Esophagus (tissue), 2 donors: ENCODE results near the gene S100A8. TPM values are rescaled to one million over a fixed set of nuclear protein-coding genes. Genes with fewer than 3 reads are reported as not detected.

Experiments
- H3K27ac ChIP-seq, 2 donors: one replicate each; pipeline ENCODE4 v1.5.1; 2013; ENCODE audit warnings: low read depth in 2 of 2, mild to moderate bottlenecking in 2 of 2, inconsistent platforms in 1 of 2, low read length in 1 of 2, moderate library complexity in 1 of 2
- H3K27me3 ChIP-seq, 2 donors: one replicate each; pipeline ENCODE4 v1.6.1; 2013; ENCODE audit warnings: low read length in 2 of 2, control low read depth in 1 of 2, mild to moderate bottlenecking in 1 of 2; ENCODE audit not compliant: insufficient read depth in 2 of 2, control insufficient read depth in 1 of 2
- H3K36me3 ChIP-seq, 2 donors: one replicate each; pipeline ENCODE4 v1.6.1; 2013; ENCODE audit warnings: low read length in 1 of 2; ENCODE audit not compliant: control insufficient read depth in 2 of 2, insufficient read depth in 2 of 2
- H3K4me1 ChIP-seq, 2 donors: one replicate each; pipeline ENCODE4 v1.6.1; 2013; ENCODE audit warnings: low read length in 1 of 2; ENCODE audit not compliant: control insufficient read depth in 2 of 2, insufficient read depth in 2 of 2
- H3K4me3 ChIP-seq, 2 donors: one replicate each; pipeline ENCODE4 v1.5.1; 2013; ENCODE audit warnings: low read length in 2 of 2, mild to moderate bottlenecking in 2 of 2, low read depth in 1 of 2, moderate library complexity in 1 of 2
- H3K9me3 ChIP-seq, 2 donors: one replicate each; pipeline ENCODE4 v1.6.1; 2013; ENCODE audit warnings: mild to moderate bottlenecking in 2 of 2, low read depth in 1 of 2, low read length in 1 of 2, moderate library complexity in 1 of 2; ENCODE audit not compliant: control insufficient read depth in 2 of 2, insufficient read depth in 1 of 2
- WGBS, 2 donors: extraction: QIAGEN DNeasy Blood & Tissue Kit; methylation state at CpG; one replicate each; pipeline ENCODE4 v1.1.7; 2013; 5-methylcytosine and 5-hydroxymethylcytosine counted together
- polyA plus RNA-seq, 2 donors: library from polyadenylated mRNA; stranded (reverse); fragments of 200-250 nt; gene quantifications; one replicate each; pipeline ENCODE4 v1.2.3, GENCODE V29; 2013
- donor health status: healthy with polysubstance abuse.
- donor health status: Bipolar disorder and iron deficiency.

Gene S100A8
- polyA plus RNA-seq, 2 donors = 44,360 to 65,887 TPM

- Histone ChIP-seq H3K4me1 (peaks cover 0 to 25% of the 10 kb centered on the region in 2 donors), H3K9me3 (peaks cover 0 to 2% of the 10 kb centered on the region in 2 donors), H3K27me3 (no peaks in the 10 kb centered on the region), H3K4me3 (no peak overlapping the region), H3K36me3 (no peaks in the 10 kb centered on the region), H3K27ac (peak overlapping the region; percentile 32 to 89)
- 50 to 56% methylated on average over 7 of the region's 7 CpGs for WGBS, 2 donors
These were observed 4.3 kb upstream of the S100A8 start for GRCh38 chr1:153395136-153395685.

GRCh38 chr1:153394391-153394790 is 3.5 kb upstream of the S100A8 start:
- Histone ChIP-seq H3K4me1 (peaks cover 0 to 25% of the 10 kb centered on the region in 2 donors), H3K9me3 (peaks cover 0 to 2% of the 10 kb centered on the region in 2 donors), H3K27ac (peak overlapping the region; percentile 32 to 89), H3K27me3 (no peaks in the 10 kb centered on the region), H3K4me3 (no peak overlapping the region), H3K36me3 (no peaks in the 10 kb centered on the region)
- 79% methylated on average over 5 of the region's 5 CpGs for WGBS, 2 donors

- Histone ChIP-seq H3K4me3 (no peak overlapping the region), H3K9me3 (peaks cover 0 to 2% of the 10 kb centered on the region in 2 donors), H3K4me1 (peaks cover 0 to 25% of the 10 kb centered on the region in 2 donors), H3K27ac (peak overlapping the region; percentile 72 to 89), H3K27me3 (no peaks in the 10 kb centered on the region), H3K36me3 (no peaks in the 10 kb centered on the region)
- WGBS, 2 donors = 69 to 76% methylated on average over 6 of the region's 6 CpGs
These were observed 3.1 kb upstream of the S100A8 start for GRCh38 chr1:153393926-153394325.

- H3K4me1 ChIP-seq = peaks cover 0 to 25% of the 10 kb centered on the region in 2 donors
- peak overlapping the region; percentile 5 to 18 for H3K4me3 ChIP-seq
- no peaks in the 10 kb centered on the region for H3K36me3 ChIP-seq
- WGBS, 2 donors = 57 to 63% methylated on average over 3 of the region's 3 CpGs
- peak overlapping the region; percentile 65 to 90 for H3K27ac ChIP-seq
- H3K9me3 ChIP-seq = peaks cover 0 to 2% of the 10 kb centered on the region in 2 donors
- H3K27me3 ChIP-seq = no peaks in the 10 kb centered on the region
These were observed 1.9 kb upstream of the S100A8 start for GRCh38 chr1:153392822-153393221.

- Histone ChIP-seq H3K4me1 (peaks cover 0 to 25% of the 10 kb centered on the region in 2 donors), H3K27me3 (no peaks in the 10 kb centered on the region), H3K9me3 (peaks cover 0 to 2% of the 10 kb centered on the region in 2 donors), H3K4me3 (peak overlapping the region; percentile 5 to 18), H3K36me3 (no peaks in the 10 kb centered on the region), H3K27ac (peak overlapping the region; percentile 63 to 90)
- WGBS, 2 donors = 47 to 48% methylated on average over 3 of the region's 3 CpGs
These were observed 1.4 kb upstream of the S100A8 start for GRCh38 chr1:153392258-153392657.

- WGBS, 2 donors = 52 to 61% methylated on average over 17 of the region's 17 CpGs
- peaks cover 0 to 26% of the 10 kb centered on the region in 2 donors for H3K4me1 ChIP-seq
- H3K36me3 ChIP-seq = no peaks in the 10 kb centered on the region
- peak overlapping the region; percentile 89 to 95 for H3K27ac ChIP-seq
- H3K27me3 ChIP-seq = no peaks in the 10 kb centered on the region
- no peaks in the 10 kb centered on the region for H3K9me3 ChIP-seq
- H3K4me3 ChIP-seq = peak overlapping the region; percentile 53 to 64
These were observed 647 bp downstream of the S100A8 start for GRCh38 chr1:153389973-153390879.

- peaks cover 0 to 20% of the 10 kb centered on the region in 2 donors for H3K4me1 ChIP-seq
- H3K4me3 ChIP-seq = peak overlapping the region; percentile 53 to 64
- 84 to 85% methylated on average over 1 of the region's 1 CpG for WGBS, 2 donors
- H3K9me3 ChIP-seq = no peaks in the 10 kb centered on the region
- H3K27me3 ChIP-seq = no peaks in the 10 kb centered on the region
- no peaks in the 10 kb centered on the region for H3K36me3 ChIP-seq
- peak overlapping the region; percentile 89 to 95 for H3K27ac ChIP-seq
These were observed 1.5 kb downstream of the S100A8 start for GRCh38 chr1:153389401-153389800.

GRCh38 chr1:153387785-153388184 is 3.1 kb downstream of the S100A8 start:
- 79 to 85% methylated on average over 4 of the region's 4 CpGs for WGBS, 2 donors
- Histone ChIP-seq H3K27ac (peak overlapping the region; percentile 82 to 84), H3K4me1 (peaks cover 0 to 16% of the 10 kb centered on the region in 2 donors), H3K27me3 (no peaks in the 10 kb centered on the region), H3K4me3 (no peak overlapping the region), H3K36me3 (no peaks in the 10 kb centered on the region), H3K9me3 (no peaks in the 10 kb centered on the region)

GRCh38 chr1:153387001-153387400 is 3.9 kb downstream of the S100A8 start:
- WGBS, 2 donors = 83 to 91% methylated on average over 4 of the region's 4 CpGs
- Histone ChIP-seq H3K36me3 (no peaks in the 10 kb centered on the region), H3K4me3 (no peak overlapping the region), H3K27ac (peak overlapping the region; percentile 80 to 90), H3K4me1 (peaks cover 0 to 13% of the 10 kb centered on the region in 2 donors), H3K27me3 (no peaks in the 10 kb centered on the region), H3K9me3 (no peaks in the 10 kb centered on the region)
